HepG2 (cell line): Measurements from ENCODE around the gene DNPEP. TPM values are rescaled to one million over a fixed set of nuclear protein-coding genes. Genes with fewer than 3 reads are reported as not detected.

Experiments used
- ATAC-seq: fragments of 200-7000 bp; cut with Tn5 transposase; 3 replicates; pipeline ENCODE4 v1.9.1; 2020; ENCODE audit warnings: mild to moderate bottlenecking, moderate library complexity
- BruUV-seq: library from RNA; stranded (reverse); fragments of 400-500 nt; replicated peaks from 2 replicates; lab custom pipeline; 2021; lab: Mats Ljungman, UMichigan
- CTCF ChIA-PET: fragments of 300-600 bp; formaldehyde crosslinking; extraction: SDS; loops from one replicate; lab custom pipeline; 2021; ENCODE audit warnings: low total read pairs, inconsistent platforms, low intra/inter-chr PET ratio; lab: Yijun Ruan, JAX
- POLR2A ChIA-PET: fragments of 350-600 bp; sonication (Branson Sonifier 250); formaldehyde crosslinking; loops from one replicate; lab custom pipeline; 2020; ENCODE audit warnings: antibody characterized with exemption, inconsistent platforms; lab: Yijun Ruan, JAX
- DNase-seq: peaks from one replicate; pipeline ENCODE4 v3.0.0-alpha.2; 2015; ENCODE audit warnings: low spot score
- FAIRE-seq: peaks from 3 replicates; lab custom pipeline; 2011; peaks lifted over from hg19 to GRCh38; lab: Jason Lieb, UNC
- H2AFZ ChIP-seq: one replicate; pipeline ENCODE4 v1.6.1; 2011; ENCODE audit warnings: low read length, inconsistent platforms
- H3K27ac ChIP-seq: fragments of 300-600 bp; 3 replicates; pipeline ENCODE4 v1.8.0; 2011; ENCODE audit warnings: mixed run types, mild to moderate bottlenecking, mixed read lengths, low read length, inconsistent platforms; ENCODE audit not compliant: insufficient read depth; ENCODE audit errors: extremely low read length
- H3K27me3 ChIP-seq, 2 experiments: fragments of 200-600 bp in 1 of 2; 2 replicates in 1 of 2; 3 replicates in 1 of 2; pipeline versions ENCODE4 v1.6.0 to v1.8.0; 2011; ENCODE audit warnings: low read length in 2 of 2, mild to moderate bottlenecking in 2 of 2, moderate library complexity in 2 of 2, inconsistent platforms in 1 of 2; ENCODE audit not compliant: insufficient read depth in 2 of 2, control insufficient read depth in 1 of 2
- H3K36me3 ChIP-seq, 2 experiments: fragments of 200-600 bp in 1 of 2; replicated peaks in 1 of 2; 2 replicates in 1 of 2; 3 replicates in 1 of 2; pipeline versions ENCODE4 v1.5.1 to v1.8.0; 2011; ENCODE audit warnings: low read length in 2 of 2, inconsistent platforms in 1 of 2; ENCODE audit not compliant: insufficient read depth in 2 of 2, control insufficient read depth in 1 of 2
- H3K4me1 ChIP-seq: 2 replicates; pipeline ENCODE4 v1.5.1; 2012; ENCODE audit warnings: low read length, inconsistent platforms; ENCODE audit not compliant: insufficient read depth
- H3K4me2 ChIP-seq: 2 replicates; pipeline ENCODE4 v1.6.0; 2011; ENCODE audit warnings: low read depth, low read length, inconsistent platforms
- H3K4me3 ChIP-seq, 3 experiments: fragments of 200-600 bp in 1 of 3; sonication (generic), shearing (Covaris generic) in 1 of 3; replicated peaks in 1 of 3; 2 replicates each; pipeline ENCODE4 v1.5.1; 2011 to 2016; ENCODE audit warnings: low read length in 3 of 3, inconsistent platforms in 2 of 3, low read depth in 2 of 3, mild to moderate bottlenecking in 2 of 3, control low read depth in 1 of 3, mixed read lengths in 1 of 3; ENCODE audit not compliant: insufficient read depth in 1 of 3
- H3K79me2 ChIP-seq: one replicate; pipeline ENCODE4 v1.6.1; 2011; ENCODE audit warnings: low read length, inconsistent platforms; ENCODE audit not compliant: insufficient read depth
- H3K9ac ChIP-seq: 2 replicates; pipeline ENCODE4 v1.6.0; 2011; ENCODE audit warnings: mild to moderate bottlenecking, low read depth, low read length, inconsistent platforms; ENCODE audit not compliant: insufficient read depth
- H3K9me3 ChIP-seq: 2 replicates; pipeline ENCODE4 v1.5.1; 2012; ENCODE audit warnings: mild to moderate bottlenecking, low read length
- H4K20me1 ChIP-seq: 2 replicates; pipeline ENCODE4 v1.6.0; 2011; ENCODE audit warnings: inconsistent platforms, mild to moderate bottlenecking, low read length, moderate library complexity; ENCODE audit not compliant: insufficient read depth
- KIAA2018 ChIP-seq: sonication (generic); formaldehyde crosslinking; IDR thresholded peaks from 2 replicates; pipeline ENCODE4 v1.5.0; 2020; ENCODE audit warnings: mild to moderate bottlenecking, missing genetic modification reagents, borderline replicate concordance
- REPIN1 ChIP-seq: sonication (generic); formaldehyde crosslinking; IDR thresholded peaks from 2 replicates; pipeline ENCODE4 v1.8.0; 2022; ENCODE audit warnings: missing genetic modification reagents, low read depth, mild to moderate bottlenecking, borderline replicate concordance
- ZNF496 ChIP-seq: sonication (generic); formaldehyde crosslinking; IDR thresholded peaks from 2 replicates; pipeline ENCODE4 v1.8.1; 2023; ENCODE audit warnings: mild to moderate bottlenecking, moderate library complexity, missing genetic modification reagents; ENCODE audit not compliant: insufficient replicate concordance
- ZNF567 ChIP-seq: sonication (generic); formaldehyde crosslinking; IDR thresholded peaks from 2 replicates; pipeline ENCODE4 v1.8.1; 2023; ENCODE audit warnings: mild to moderate bottlenecking, missing genetic modification reagents, borderline replicate concordance
- ZXDC ChIP-seq: sonication (generic); formaldehyde crosslinking; IDR thresholded peaks from 2 replicates; pipeline ENCODE4 v1.5.0; 2020; ENCODE audit warnings: mild to moderate bottlenecking, missing genetic modification reagents
- WGBS: methylation state at CpG from one replicate; pipeline ENCODE4 v1.1.6; 2017; ENCODE audit warnings: low lambda C conversion rate; 5-methylcytosine and 5-hydroxymethylcytosine counted together
- in situ Hi-C: cut with HindIII; loops from 2 replicates; pipeline ENCODE4 v1.10.0; 2017; ENCODE audit warnings: low pct_unique_long_range_greater_than_20kb; ENCODE audit not compliant: extremely low pct_ligation_motif_present
- intact Hi-C: fragments of 100-400 bp; cut with micrococcal nuclease; formaldehyde crosslinking; loops from one replicate; pipeline ENCODE4 v1.10.0; 2022; ENCODE audit not compliant: unreplicated experiment
- polyA plus RNA-seq, 8 experiments: library from polyadenylated mRNA; depleted of rRNA in 3 of 8; stranded (reverse) in 7 of 8; unstranded in 1 of 8; fragments of >200 nt; fragmentation: Illumina TruSeq in 4 of 8; extraction: Trizol in 4 of 8; gene quantifications; 2 replicates each; pipeline versions ENCODE4 v1.2.1 to v1.2.3, GENCODE V29; 2011 to 2016; ENCODE audit warnings: low read depth in 4 of 8, missing spikeins in 1 of 8, mixed read lengths in 1 of 8; ENCODE audit not compliant: insufficient read depth in 1 of 8
- total RNA-seq, 5 experiments: library from RNA; depleted of rRNA; stranded (reverse); fragments of >200 nt; fragmentation: Illumina TruSeq; extraction: Trizol; gene quantifications; 2 replicates each; pipeline ENCODE4 v1.2.3, GENCODE V29; 2016; ENCODE audit warnings: low read depth in 1 of 5
- TF ChIP-seq, protein P1 (sequence below): sonication (generic); formaldehyde crosslinking; IDR thresholded peaks from 2 replicates; pipeline ENCODE4 v1.4.0; 2020; ENCODE audit warnings: missing genetic modification reagents, borderline replicate concordance

Gene DNPEP
- total and polyA plus RNA-seq, 2 of the 13 experiments (the other 11 are each of a cell fraction or from before 2014, with no cell fraction given): 104 to 109 TPM

- peaks cover 0 to 17% of the 10 kb centered on the region in 2 experiments; a peak in 4 of 5 replicates for H3K27me3 ChIP-seq
- intact Hi-C loops (no loop called here), in situ Hi-C loops (no loop called here)
- CTCF ChIA-PET: no interaction called here
- no peaks in the 10 kb centered on the region for H4K20me1 ChIP-seq
- H3K36me3 ChIP-seq: no peaks in the 10 kb centered on the region
- ATAC-seq: no peak
- H3K27ac ChIP-seq: no peak overlapping the region
- peaks cover 27% of the 10 kb centered on the region for H3K4me1 ChIP-seq
- no peak for FAIRE-seq
- POLR2A ChIA-PET: interaction anchor here (2.4 kb wide), 1 partner anchor 9 kb away, joined by 16 read pairs; the partner anchor contains the start of gene DNPEP
- no peaks in the 10 kb centered on the region for H3K79me2 ChIP-seq
- no peak overlapping the region for H3K9ac ChIP-seq
- H3K4me3 ChIP-seq: no peak overlapping the region
- H3K4me2 ChIP-seq: no peak overlapping the region
- BruUV-seq: no TSS peak
- H3K9me3 ChIP-seq: no peaks in the 10 kb centered on the region
- 12% methylated on average over 6 of the region's 6 CpGs for WGBS
- no peak for DNase-seq
- no peak overlapping the region for H2AFZ ChIP-seq
- no peak for TF ChIP-seq ZXDC (CRISPR knock-in tag)
- no peak for TF ChIP-seq REPIN1 (CRISPR knock-in tag)
- TF ChIP-seq ZNF567: no peak
- TF ChIP-seq, protein P1, sequence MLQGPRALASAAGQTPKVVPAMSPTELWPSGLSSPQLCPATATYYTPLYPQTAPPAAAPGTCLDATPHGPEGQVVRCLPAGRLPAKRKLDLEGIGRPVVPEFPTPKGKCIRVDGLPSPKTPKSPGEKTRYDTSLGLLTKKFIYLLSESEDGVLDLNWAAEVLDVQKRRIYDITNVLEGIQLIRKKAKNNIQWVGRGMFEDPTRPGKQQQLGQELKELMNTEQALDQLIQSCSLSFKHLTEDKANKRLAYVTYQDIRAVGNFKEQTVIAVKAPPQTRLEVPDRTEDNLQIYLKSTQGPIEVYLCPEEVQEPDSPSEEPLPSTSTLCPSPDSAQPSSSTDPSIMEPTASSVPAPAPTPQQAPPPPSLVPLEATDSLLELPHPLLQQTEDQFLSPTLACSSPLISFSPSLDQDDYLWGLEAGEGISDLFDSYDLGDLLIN (CRISPR knock-in tag): no peak
- TF ChIP-seq ZNF496: no peak
- TF ChIP-seq KIAA2018 (CRISPR knock-in tag): no peak
Measured at GRCh38 chr2:219396863-219397457, 9.2 kb upstream of the DNPEP start.
